Adrenal gland (tissue), 12 donors: ENCODE data around the gene NPIPB4. TPM values are rescaled to one million over a fixed set of nuclear protein-coding genes. Genes with fewer than 3 reads are reported as not detected.
"Not testable (repeated sequence)": the region's sequence is repeated elsewhere in the genome, so short reads cannot be mapped to it uniquely, and the experiment has no call there.

ENCODE experiments used
- DNase-seq, 7 donors: peaks; one replicate each; pipeline ENCODE4 v3.0.0-alpha.2; 2019 to 2020
- H3K27ac ChIP-seq, 5 donors: fragments of 200-600 bp; sonication (generic) in 4 of 5; 1 replicate in 3 of 5; 2 replicates in 2 of 5; pipeline versions ENCODE4 v1.5.1 to v1.8.0; 2016 to 2020; ENCODE audit warnings: mild to moderate bottlenecking in 1 of 5
- H3K27me3 ChIP-seq: fragments of 200-600 bp; 2 replicates; pipeline ENCODE4 v1.8.0; 2021
- H3K36me3 ChIP-seq, 2 donors: fragments of 200-600 bp; replicated peaks in 1 of 2; 1 replicate in 1 of 2; 2 replicates in 1 of 2; pipeline versions ENCODE4 v1.5.1 to v1.8.0; 2018 to 2022
- H3K4me1 ChIP-seq, 2 donors: fragments of 200-600 bp; replicated peaks in 1 of 2; 1 replicate in 1 of 2; 2 replicates in 1 of 2; pipeline versions ENCODE4 v1.5.1 to v1.8.0; 2018 to 2021
- H3K4me3 ChIP-seq, 4 donors: fragments of 200-600 bp; sonication (generic) in 3 of 4; one replicate each; pipeline ENCODE4 v1.5.1; 2016 to 2018
- H3K9me3 ChIP-seq, 3 donors: fragments of 200-600 bp; sonication (generic) in 1 of 3; replicated peaks in 1 of 3; 1 replicate in 2 of 3; 2 replicates in 1 of 3; pipeline versions ENCODE4 v1.5.1 to v1.8.0; 2016 to 2021
- WGBS, 4 donors: extraction: QIAGEN DNeasy Blood & Tissue Kit in 2 of 4; methylation state at CpG; one replicate each; pipeline versions ENCODE4 v1.1.5 to v1.1.7; 2013 to 2017; 5-methylcytosine and 5-hydroxymethylcytosine counted together
- intact Hi-C, 2 donors: fragments of 100-400 bp; cut with DNase I; formaldehyde crosslinking; loops; one replicate each; pipeline versions ENCODE4 v1.14.1 to v1.15.0; 2022 to 2023
- polyA plus RNA-seq, 3 donors: library from polyadenylated mRNA; stranded (reverse); fragments of 200-250 nt in 2 of 3; fragments of 350-450 nt in 1 of 3; fragmentation: Illumina TruSeq in 1 of 3; extraction: RNeasy Lipid Tissue Mini Kit (QIAGEN cat#74804) in 1 of 3; gene quantifications; one replicate each; pipeline ENCODE4 v1.2.3, GENCODE V29; 2013 to 2014
- small RNA-seq, 2 donors: library from RNA; depleted of rRNA; stranded (forward); fragments of <200 nt; gene quantifications; one replicate each; pipeline ENCODE3, GENCODE V24; 2016
- total RNA-seq, 9 donors: library from RNA; depleted of rRNA in 4 of 9; stranded (reverse); fragments of >200 nt in 4 of 9; fragments of 120-200 nt in 1 of 9; fragmentation: NEBNext Ultra II Directional in 1 of 9; extraction: Animal tissue kit (Norgen Biotek cat#: 25700) in 1 of 9; gene quantifications; one replicate each; pipeline versions ENCODE4 v1.1.0 to v1.2.4, GENCODE V29; 2013 to 2023
- donor health status: healthy with polysubstance abuse.
- donor health status: Bipolar disorder and iron deficiency.
- donor health status: DM: yes; HTN: yes; CAD: no.
- donor health status: DM: no; HTN: no; CAD: no.
- donor health status: DM: no; HTN: no; CAD: no.
- donor health status: DM: yes; HTN: yes; CAD: no.

NPIPB4 gene
- total and polyA plus RNA-seq, 12 donors, result 7.6 to 83.6 (median 34.5) TPM

DNA sequence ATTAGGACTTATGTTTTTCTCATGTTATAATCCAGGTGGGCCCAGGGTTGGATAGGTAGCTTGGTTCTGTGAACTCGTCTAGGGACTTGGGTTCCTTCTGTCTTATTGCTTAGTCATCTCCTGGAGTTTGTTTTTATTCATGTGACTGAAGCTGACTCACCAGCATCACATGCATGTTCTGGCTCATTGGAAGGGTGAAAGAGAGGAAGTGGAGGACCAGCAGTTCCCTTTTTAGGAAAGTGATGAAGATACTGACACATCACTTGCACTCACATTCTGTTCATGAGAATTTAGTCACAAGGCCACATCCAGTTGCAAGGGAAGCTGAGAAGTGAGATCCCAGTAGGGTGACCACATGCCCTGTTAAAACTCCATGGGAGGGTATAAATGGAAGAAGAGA, 67.0 kb downstream of the NPIPB4 start:
- H3K36me3 ChIP-seq, H3K4me1 ChIP-seq, H3K27ac ChIP-seq, H3K4me3 ChIP-seq, intact Hi-C loops, H3K9me3 ChIP-seq, DNase-seq, H3K27me3 ChIP-seq: not testable (repeated sequence)
- 11 to 15% (median 14%) methylated on average over 1 of the region's 1 CpG; no CpG with 5 or more reads in 1 of the 4 donors for WGBS, 4 donors

Small RNA genes lying within 50 kb of the gene (small RNA-seq; reads per million reads assigned to genes)
- gene AC092375.3, result 0 reads per million in 2 donors

Other genes starting within 250 kb of the NPIPB4 start
- gene IGSF6, start 205.1 kb downstream of the NPIPB4 start, total RNA-seq, result 10 to 100 TPM in 4 of 9 donors, 1 to 10 TPM in 5; 3.5 to 35.6 (median 9.8) TPM
- 10 to 100 TPM in 1 of 3 donors, 1 to 10 TPM in 2; 3.3 to 23.8 (median 3.6) TPM for gene IGSF6, start 205.1 kb downstream of the NPIPB4 start, polyA plus RNA-seq
- gene OTOA, start 193.8 kb downstream of the NPIPB4 start, total RNA-seq, result 10 to 100 TPM in 1 of 9 donors, 1 to 10 TPM in 3, under 1 TPM in 3, not detected in 2; 0.18 to 15.7 (median 1.1) TPM
- 1 to 10 TPM in 1 of 3 donors, under 1 TPM in 2; 0.16 to 2.6 (median 0.71) TPM for gene OTOA, start 193.8 kb downstream of the NPIPB4 start, polyA plus RNA-seq
- 100 to 1,000 TPM; 126 to 386 (median 230) TPM for gene UQCRC2, start 95.6 kb upstream of the NPIPB4 start, total RNA-seq
- 100 to 1,000 TPM; 108 to 226 (median 130) TPM for gene UQCRC2, start 95.6 kb upstream of the NPIPB4 start, polyA plus RNA-seq
- gene PDZD9, start 143.4 kb upstream of the NPIPB4 start, total RNA-seq, result under 1 TPM in 1 of 9 donors, not detected in 8; 0.61 TPM
- gene PDZD9, start 143.4 kb upstream of the NPIPB4 start, polyA plus RNA-seq, result not detected
- gene MOSMO, start 150.4 kb upstream of the NPIPB4 start, total RNA-seq, result 10 to 100 TPM; 13.3 to 49.0 (median 21.5) TPM
- gene MOSMO, start 150.4 kb upstream of the NPIPB4 start, polyA plus RNA-seq, result 10 to 100 TPM; 11.7 to 24.2 (median 18.0) TPM
- gene VWA3A, start 234.8 kb upstream of the NPIPB4 start, total RNA-seq, result under 1 TPM in 3 of 9 donors, not detected in 6; 0.17 to 0.32 (median 0.19) TPM
- under 1 TPM; 0.27 to 0.72 (median 0.35) TPM for gene VWA3A, start 234.8 kb upstream of the NPIPB4 start, polyA plus RNA-seq